GM18519 (cell line): ENCODE data around the gene HS2ST1.

Source experiments
- ATAC-seq: cut with Tn5 transposase; IDR thresholded peaks from one replicate; pipeline ENCODE4 v1.9.1; 2021; ENCODE audit warnings: mild to moderate bottlenecking, moderate library complexity; ENCODE audit not compliant: unreplicated experiment, low FRiP score

Gene HS2ST1

DNA sequence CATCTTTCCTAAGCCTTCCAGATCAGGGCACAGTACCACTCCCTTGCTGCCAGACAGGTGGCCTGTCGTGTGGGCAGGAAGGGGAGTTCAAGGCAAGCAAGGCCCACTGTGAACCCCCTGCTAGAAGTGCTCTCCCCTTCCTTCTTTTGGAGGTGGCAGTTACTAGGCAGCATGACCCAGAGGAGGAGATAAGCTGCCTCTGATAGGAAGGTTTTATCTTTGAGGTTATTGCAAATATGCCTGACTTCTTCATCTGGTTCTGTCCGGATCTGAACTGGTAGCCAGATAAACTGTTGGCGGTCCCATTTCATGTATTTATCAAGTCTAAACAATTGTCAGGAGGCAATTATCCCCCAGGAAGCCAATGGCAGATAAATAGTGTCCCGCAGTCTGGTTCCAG, 216.0 kb downstream of the HS2ST1 start:
- no peak for ATAC-seq

GRCh38 chr1:87131809-87132283, 217.4 kb downstream of the HS2ST1 start:
- peak; percentile 91 for ATAC-seq

- no peak for ATAC-seq
Measured at GRCh38 chr1:87132284-87132870, 217.9 kb downstream of the HS2ST1 start.

GRCh38 chr1:87134061-87134460, 219.6 kb downstream of the HS2ST1 start:
- no peak for ATAC-seq

DNA sequence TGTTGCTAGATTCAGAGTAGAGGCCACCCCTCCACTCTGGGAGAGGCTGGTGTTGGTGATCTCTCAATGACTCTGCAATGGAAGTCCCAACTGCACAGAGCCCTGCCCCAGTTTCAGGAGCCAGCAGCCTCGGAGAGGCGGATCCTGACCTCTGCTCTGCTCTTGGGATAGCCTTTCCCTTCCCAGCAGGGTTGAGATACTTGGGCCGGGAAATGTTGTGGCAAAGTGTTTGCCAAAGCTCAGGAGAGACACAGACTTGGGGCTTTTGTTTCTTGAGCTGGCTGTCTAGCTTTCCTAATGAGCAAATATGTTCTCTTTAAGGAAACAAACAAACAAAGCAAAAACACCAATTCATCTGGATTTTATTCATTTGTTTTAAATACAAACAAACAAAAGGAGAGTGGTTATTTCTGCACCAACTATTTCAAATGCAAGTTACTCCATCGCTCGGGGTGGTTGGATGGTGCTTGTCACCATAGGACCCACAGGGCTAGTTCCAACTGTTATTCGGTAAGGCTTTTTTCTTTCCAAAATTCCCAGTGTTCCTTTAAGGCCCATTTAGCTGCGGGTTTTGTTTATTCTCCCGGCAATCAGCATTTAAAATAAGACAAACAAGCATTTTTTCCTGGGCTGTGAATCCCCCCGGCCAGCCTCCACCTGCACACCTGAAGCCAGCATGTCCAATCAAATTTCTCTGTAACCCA, 220.3 kb downstream of the HS2ST1 start:
- no peak for ATAC-seq

GRCh38 chr1:87135329-87135712, 220.9 kb downstream of the HS2ST1 start:
- ATAC-seq = no peak

- ATAC-seq = no peak
Measured at GRCh38 chr1:87136607-87137341, 222.3 kb downstream of the HS2ST1 start.

- ATAC-seq = no peak
Measured at GRCh38 chr1:87137342-87137739, 222.9 kb downstream of the HS2ST1 start.

DNA sequence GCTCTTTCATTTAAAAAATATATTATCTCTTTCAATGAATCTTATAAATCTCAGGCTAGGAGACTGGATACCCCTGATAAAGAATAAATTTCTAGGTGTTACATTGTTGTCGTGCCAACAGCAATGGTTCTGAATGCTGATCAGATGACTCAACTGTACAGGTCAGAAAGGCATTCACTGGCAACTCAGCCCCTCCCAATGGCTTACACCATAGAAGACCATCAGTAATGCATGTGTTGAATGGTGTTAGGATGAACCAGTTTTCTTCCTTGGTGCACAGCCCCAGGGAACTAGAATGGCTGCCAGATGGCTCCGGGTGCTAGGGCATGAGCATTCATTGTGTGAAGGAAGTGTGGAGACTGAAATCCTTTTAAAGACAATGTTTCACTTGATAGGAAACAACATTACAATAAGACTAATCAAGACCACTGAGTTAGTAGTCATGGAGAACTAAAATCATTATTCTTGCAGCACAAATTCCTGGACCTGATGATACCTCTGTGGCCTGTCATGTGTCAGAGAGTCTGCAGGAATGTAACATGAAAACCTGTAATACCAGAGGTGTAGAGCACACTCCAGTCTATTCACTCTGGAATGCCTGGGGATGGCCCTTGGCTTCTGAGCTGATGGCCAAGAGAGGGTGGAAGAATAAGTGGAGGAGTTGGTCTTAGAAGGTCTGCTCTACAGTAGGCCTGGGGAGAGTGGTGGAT, 226.6 kb downstream of the HS2ST1 start:
- ATAC-seq = no peak

DNA sequence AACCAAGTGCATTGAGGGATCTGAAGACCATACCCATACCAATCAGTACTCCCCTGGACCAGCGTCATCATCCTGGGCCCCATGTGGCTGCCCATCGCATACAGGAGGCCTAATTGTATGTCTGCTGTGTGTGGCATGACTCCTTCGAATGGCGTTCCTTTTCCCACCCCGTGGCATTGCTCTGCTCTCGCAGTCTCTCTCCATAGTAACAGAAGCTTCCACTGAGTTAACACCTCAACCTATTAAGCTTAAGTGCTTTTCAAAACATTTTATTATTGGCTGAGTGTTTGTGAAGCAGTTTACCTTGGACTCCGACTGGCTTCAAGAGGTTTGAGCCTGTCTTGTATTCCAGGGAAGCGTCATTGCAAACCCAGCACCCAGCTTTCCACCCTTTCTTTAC, 227.1 kb downstream of the HS2ST1 start:
- no peak for ATAC-seq

- no peak for ATAC-seq
Measured at GRCh38 chr1:87143413-87144135, 229.1 kb downstream of the HS2ST1 start.

DNA sequence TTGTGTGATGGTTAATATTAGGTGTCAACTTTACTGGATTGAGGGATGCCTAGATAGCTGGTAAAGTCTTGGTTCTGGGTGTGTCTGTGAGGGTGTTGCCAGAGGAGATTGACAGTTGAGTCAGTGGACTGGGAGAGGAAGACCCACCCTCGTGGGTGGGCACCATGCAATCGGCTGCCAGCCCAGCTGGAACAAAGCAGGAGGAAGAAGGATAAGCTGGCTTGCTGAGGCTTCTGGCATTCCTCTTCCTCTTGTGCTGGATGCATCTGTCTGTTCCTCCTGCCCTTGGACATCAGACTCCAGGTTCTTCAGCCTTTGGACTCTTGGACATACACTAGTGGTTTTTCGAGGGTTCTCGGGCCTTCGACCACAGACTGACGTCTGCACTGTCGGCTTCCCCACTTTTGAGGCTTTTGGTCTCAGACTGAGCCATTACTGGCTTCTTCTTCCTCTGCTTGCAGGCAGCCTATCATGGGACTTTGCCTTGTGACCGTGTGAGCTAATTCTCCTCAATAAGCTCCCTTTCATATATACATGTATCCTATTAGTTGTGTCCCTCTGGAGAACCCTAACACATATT, 230.0 kb downstream of the HS2ST1 start:
- no peak for ATAC-seq

DNA sequence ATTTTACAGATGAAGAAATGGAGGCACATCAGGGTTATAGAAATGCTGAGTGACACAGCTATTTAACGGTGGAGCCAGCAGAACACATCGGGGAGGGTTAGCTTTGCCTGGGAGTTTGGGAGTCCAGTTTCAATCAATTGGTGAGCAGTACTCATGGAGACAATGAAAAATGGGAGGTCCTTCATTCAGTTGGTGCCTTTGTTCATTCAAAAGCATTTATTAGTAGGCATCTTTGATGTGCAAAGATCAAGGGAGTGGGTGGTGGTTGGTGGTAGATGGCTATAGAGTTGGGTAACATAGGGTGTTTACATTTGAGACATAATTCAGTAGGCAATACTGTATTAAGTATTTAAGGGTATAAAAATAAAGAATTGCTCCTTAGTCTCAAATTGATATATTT, 230.5 kb downstream of the HS2ST1 start:
- no peak for ATAC-seq

DNA sequence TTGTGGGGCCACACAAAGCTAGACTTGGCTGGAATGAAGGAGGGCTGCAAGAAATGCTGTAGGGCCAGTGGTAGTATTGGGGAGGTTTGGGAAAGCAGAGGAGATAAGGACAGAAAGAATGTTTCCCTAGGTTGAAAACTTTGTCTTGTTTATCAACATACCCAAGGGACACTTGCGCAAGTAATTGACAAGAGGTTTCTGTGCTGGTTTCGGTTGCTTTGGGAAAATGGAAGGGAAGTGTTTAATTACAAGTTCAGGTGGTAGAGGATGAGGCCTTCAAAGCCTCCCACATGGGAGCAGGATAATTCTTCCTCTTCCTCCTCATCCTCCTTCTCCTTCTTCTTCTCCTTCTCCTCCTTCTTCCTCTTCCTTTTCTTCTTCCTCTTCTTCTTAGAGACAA, 232.1 kb downstream of the HS2ST1 start:
- no peak for ATAC-seq

DNA sequence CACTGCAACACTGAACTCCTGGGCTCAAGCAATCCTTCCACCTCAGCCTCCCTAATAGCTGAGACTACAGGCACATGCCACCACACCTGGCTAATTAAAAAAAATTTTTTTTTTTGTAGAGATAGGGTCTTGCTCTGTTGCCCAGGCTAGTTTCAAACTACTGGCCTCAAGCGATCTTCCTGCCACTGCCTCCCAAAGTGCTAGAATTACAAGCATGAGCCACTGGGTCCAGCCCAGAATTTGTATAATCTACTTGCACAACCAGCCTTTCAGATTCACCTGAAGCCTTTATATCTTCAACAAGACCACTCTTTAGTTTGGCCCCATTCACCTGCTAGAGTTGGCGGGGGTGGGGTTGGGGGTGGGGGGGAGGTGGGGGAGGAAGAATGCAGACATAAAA, 232.6 kb downstream of the HS2ST1 start:
- no peak for ATAC-seq

GRCh38 chr1:87147851-87148250, 233.4 kb downstream of the HS2ST1 start:
- no peak for ATAC-seq

DNA sequence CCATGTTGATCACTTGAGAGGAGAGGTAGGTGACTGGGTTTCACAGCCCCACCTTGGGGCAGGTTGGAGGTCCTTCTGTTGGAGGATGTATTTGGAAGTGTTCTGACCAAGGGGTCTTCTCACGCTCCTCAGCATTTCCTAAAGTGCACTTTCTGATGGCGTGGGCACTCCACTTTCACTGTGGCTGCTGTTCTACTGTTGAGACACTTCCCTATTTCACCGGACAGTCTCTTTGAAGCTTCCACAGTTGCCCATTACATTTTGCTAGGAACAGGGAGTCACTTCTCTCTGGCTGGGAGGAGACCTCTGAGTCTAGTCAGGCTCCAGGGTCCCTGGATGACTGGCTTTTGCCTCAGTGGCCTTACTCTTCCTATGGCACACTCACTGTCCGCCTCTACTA, 234.2 kb downstream of the HS2ST1 start:
- ATAC-seq = no peak

DNA sequence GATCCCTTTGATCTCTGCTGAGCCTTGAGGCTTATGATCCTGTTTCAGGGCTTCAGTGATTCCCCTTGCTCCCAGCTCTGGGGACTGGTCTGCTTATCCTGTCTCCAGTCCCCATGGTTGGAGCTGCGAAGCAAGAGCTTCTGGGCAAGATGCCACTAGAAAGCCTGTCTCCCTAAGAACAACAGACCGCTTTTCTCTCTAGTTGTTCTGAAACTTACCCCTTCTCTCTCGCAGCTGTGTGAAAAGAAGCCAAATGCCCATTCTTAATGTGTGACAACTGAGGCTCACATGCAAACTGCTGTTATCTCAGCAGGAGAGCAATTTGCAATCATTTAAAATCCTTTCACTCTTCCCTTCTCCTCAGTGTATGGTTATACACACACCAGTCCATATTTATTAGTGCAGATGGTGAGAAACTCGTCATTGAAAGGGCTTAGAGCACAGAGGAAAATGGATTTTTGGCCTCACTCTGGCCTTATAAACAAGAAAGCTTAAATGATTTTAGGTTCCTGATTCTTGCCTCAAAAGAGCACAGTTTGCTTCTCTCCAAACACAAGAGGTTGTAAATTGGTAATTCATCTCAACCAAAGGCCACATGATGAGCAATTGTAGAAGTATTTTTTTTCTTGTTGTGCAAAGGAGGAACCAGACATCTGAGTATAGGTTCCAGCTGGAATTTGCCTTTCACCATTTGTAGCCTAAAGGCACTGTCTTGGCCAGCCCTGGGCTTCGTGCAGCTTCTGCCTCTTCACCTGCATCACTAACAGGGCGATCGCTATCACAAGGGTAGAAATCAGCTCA, 235.0 kb downstream of the HS2ST1 start:
- no peak for ATAC-seq

DNA sequence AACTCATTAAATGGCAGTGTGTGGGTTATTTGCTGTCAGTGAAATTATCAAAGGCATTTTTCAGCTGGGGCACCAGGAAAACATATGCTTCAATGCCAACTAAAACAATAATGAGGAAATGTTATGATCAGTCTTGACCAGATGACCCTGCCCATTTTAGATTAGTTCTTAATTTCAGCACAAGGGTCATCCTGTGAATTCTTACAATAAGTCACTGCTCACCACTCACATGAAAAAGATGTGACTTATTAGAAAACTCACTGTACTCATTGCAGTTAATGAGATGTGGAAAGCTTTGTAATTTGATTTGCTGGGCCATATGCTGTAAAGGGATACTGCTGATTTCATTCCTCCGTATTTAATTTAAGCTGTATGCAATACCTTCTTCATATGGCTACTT, 235.7 kb downstream of the HS2ST1 start:
- ATAC-seq = no peak
